DND-41 (cell line): ENCODE measurements around the gene RDH12.

Experiments
- EZH2 ChIP-seq: IDR thresholded peaks from 3 replicates; pipeline ENCODE4 v1.6.1; 2012; ENCODE audit warnings: borderline replicate concordance, low read depth, mild to moderate bottlenecking, moderate library complexity, low read length, inconsistent platforms; ENCODE audit not compliant: severe bottlenecking
- TF ChIP-seq, protein P1 (sequence below): IDR thresholded peaks from 2 replicates; pipeline ENCODE4 v1.5.1; 2012; ENCODE audit warnings: borderline replicate concordance, low read length, moderate library complexity, mild to moderate bottlenecking; ENCODE audit not compliant: poor library complexity, severe bottlenecking; ENCODE audit errors: extremely low read depth

DNA sequence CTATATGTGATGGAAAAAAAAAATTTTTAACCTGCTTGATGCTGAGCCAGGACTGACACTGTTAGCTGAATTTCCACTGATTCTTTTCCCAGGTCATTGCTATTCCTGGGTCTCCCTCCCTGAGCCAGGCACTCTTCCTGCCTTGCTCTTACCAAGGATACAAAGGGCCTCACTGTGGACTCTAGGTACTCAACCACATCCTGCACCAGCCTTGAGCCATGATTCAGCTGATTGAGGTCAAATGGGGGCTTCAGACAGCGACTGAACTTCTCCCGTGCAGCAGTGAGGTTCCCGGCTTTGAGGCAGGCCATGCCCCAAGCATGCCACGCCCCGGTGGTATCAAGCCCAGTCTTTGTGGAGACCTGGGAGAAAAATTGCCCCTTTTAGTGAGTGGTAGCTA is 60.4 kb downstream of the RDH12 start:
- TF ChIP-seq, protein P1, sequence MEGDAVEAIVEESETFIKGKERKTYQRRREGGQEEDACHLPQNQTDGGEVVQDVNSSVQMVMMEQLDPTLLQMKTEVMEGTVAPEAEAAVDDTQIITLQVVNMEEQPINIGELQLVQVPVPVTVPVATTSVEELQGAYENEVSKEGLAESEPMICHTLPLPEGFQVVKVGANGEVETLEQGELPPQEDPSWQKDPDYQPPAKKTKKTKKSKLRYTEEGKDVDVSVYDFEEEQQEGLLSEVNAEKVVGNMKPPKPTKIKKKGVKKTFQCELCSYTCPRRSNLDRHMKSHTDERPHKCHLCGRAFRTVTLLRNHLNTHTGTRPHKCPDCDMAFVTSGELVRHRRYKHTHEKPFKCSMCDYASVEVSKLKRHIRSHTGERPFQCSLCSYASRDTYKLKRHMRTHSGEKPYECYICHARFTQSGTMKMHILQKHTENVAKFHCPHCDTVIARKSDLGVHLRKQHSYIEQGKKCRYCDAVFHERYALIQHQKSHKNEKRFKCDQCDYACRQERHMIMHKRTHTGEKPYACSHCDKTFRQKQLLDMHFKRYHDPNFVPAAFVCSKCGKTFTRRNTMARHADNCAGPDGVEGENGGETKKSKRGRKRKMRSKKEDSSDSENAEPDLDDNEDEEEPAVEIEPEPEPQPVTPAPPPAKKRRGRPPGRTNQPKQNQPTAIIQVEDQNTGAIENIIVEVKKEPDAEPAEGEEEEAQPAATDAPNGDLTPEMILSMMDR: no peak
- no peak for TF ChIP-seq EZH2
